NCI-H1694 treated with DMSO at 0.1 percent for 48 hours (cell line): ENCODE results near the gene CREB3L2.

Source experiments
- DNase-seq: peaks from one replicate; lab custom pipeline; 2025; lab: John Stamatoyannopoulos, UW

The CREB3L2 gene

DNA sequence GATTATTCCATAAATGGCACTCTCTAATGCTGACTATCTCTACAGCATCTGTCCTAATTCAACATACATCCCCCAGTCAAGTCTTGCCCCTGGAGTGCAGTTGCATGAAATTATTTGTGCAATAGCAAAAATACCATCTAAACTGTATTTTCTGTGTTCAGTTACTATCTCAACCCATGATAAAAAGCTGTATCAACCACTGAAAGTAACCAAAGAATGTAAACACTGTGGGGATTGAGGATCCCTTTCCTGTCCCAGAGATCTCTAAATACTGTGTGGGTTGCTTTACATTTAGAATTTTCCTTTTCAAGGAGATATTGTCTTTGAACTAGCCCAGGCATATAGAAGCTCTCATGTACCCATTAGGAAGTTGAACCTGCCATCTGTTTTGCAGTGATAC is 131.2 kb downstream of the CREB3L2 start:
- no peak for DNase-seq

DNA sequence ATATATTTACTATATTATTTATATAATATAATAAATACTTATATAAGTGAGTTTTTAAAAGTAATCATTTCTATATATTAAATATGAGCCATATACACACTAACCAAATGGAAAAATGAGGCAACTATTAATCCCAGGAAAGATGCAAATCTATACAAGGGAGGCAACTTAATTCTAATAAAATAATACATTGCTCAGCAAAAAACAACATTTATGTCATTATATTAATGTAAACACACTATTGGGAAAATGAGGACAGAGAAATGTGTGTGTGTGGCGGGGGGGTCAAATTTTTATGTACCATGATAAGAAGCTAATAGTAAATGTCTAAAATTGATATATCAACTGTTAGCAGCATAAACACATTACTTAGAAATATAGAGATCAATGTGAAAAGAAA is 131.8 kb downstream of the CREB3L2 start:
- DNase-seq: no peak

DNA sequence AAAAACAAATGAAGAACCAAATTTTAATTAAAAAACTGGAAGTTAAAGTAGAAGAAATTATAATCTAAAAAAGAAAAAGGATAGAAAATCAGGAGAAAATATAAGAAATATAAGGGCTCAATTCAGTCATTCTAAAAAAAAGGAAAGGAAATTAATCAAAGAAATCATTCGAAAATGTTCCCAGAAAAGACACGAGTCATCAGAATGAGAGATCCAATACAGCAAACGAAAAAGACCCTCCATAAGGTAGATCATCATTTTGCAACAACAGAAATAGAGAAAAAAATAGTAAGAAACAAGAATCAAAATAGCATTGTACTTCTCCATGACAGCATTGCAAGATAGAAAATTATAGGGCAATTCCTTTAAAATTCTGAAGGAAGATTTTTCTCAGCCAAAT is 132.6 kb downstream of the CREB3L2 start:
- no peak for DNase-seq

DNA sequence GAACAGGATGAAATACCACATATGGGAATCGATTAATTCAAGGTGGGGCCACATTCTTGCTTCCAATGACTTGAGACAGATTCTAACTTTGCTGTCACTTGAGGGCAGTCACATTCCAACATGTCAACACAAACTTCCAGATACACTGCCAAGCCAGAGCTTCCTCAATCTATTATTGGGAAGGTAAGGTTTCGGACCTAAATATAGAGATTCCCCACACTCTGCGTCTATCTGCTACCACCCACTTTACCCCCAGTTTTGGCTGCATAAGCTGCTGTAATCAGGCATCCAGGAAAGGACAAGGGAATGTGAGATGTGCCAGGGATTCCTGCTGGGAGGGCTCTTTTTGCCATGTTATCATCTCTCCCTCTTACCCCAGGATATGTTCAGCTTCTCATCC is 134.6 kb downstream of the CREB3L2 start:
- DNase-seq: no peak

GRCh38 chr7:137865764-137866163 is 136.1 kb downstream of the CREB3L2 start:
- no peak for DNase-seq

GRCh38 chr7:137862964-137863363 is 138.9 kb downstream of the CREB3L2 start:
- no peak for DNase-seq

- no peak for DNase-seq
Observed at GRCh38 chr7:137862358-137862757, 139.5 kb downstream of the CREB3L2 start.

DNA sequence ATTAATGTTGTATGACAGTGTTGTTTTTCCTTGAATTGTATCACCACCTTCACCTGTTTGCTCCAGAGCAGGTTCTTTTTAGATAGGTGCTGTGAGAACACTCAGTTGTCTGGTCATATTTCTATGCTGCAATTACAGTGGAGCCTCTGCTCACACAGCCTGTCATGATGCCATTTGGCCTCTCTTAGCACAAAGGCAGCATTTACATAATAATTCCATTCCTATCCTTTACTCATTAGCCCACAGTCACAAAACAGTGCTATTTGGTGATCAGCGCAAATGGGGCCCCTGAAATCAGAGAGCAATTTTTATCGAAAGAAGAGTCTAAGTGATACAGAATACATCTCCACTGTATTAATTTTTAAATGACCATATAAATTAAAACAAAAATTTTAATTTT is 141.3 kb downstream of the CREB3L2 start:
- no peak for DNase-seq

DNA sequence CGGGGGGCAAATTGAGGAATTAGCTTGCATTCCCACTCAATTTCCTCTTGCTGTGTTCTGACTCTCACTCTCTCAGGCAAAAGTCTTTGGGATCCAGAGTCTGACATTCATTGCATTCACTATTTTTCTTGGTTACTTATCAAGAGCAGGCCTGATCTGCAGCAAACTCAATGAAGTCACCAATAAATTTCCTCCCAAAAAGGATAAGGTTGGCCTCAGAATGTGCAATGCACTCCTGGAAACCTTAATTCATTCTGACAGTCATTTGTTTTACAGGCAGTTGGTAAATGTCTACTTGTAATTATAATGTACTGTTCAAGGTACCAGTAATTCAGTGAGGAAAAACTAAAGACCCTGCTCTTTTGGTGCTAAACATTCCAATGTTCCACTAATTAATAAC is 148.8 kb downstream of the CREB3L2 start:
- DNase-seq: no peak

- no peak for DNase-seq
Observed at GRCh38 chr7:137852108-137852507, 149.8 kb downstream of the CREB3L2 start.

- DNase-seq: no peak
Observed at GRCh38 chr7:137850972-137851945, 150.6 kb downstream of the CREB3L2 start.

- no peak for DNase-seq
Observed at GRCh38 chr7:137850571-137850970, 151.3 kb downstream of the CREB3L2 start.

- no peak for DNase-seq
Observed at GRCh38 chr7:137848095-137848494, 153.8 kb downstream of the CREB3L2 start.

DNA sequence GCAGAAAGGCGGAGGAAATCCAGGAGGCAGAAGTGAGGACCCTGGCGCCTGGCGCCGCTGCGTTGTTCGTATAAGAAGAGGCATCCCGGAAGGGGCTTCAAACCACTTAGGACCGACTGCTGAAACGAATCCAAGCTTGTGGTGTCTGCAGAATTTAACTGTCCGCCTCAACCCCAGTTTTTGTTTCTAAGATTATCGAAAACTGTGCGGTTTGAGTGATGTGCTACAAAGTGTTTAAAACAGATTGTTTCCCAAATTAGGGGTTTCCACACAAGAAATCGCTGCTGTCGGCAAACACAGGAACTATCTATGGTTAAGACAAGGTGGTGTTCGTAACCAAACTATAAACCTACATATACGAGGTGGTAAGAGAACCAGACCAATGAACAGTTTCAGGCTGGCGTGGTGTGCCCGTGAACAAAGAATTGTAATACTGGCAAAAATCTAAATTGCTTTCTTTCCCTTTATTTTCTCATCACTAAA is 154.3 kb downstream of the CREB3L2 start:
- DNase-seq: no peak

DNA sequence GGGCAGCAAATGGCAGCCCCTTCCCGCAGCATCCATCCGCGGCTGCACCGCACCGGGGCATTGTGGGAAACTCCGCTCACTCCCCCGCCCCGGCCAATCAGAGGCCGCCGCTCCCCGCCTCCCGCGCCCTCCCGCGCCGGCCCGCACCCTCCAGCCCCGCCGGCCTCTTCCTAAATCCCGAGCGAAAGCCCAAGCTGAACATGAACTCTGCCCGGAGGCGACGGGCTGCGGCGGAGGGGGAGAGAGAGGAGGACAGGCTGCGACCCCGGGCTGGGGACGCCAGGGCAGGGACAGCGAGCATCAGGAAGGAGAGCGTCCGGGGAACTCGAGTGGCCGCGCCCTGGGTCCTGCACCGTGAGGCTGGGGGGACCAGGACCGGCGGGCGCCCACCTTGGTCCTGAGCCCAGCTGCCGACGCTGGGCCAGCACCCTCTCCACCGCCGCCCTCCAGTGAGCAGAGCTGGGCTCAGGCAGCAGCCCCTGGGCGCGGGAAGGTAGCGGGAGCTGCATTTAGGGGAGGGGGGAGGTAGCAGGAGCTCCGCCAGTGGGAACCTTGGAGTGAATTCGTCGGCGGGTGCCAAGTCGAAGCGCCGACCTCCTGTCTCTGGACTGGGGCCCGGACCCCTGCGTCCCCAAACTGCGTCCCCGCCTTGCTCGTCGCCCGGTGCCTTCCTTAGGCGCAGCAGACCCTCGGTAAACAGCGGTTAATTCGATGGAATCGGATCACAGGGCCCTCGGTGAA is 154.9 kb downstream of the CREB3L2 start, which contains the start of gene DGKI:
Gene DGKI, minus strand, starts transcription at position 148 of the 741 bp plus-strand sequence.
- no peak for DNase-seq

- no peak for DNase-seq
Observed at GRCh38 chr7:137846549-137846826, 155.4 kb downstream of the CREB3L2 start.

GRCh38 chr7:137844677-137845425 is 157.0 kb downstream of the CREB3L2 start:
- no peak for DNase-seq

DNA sequence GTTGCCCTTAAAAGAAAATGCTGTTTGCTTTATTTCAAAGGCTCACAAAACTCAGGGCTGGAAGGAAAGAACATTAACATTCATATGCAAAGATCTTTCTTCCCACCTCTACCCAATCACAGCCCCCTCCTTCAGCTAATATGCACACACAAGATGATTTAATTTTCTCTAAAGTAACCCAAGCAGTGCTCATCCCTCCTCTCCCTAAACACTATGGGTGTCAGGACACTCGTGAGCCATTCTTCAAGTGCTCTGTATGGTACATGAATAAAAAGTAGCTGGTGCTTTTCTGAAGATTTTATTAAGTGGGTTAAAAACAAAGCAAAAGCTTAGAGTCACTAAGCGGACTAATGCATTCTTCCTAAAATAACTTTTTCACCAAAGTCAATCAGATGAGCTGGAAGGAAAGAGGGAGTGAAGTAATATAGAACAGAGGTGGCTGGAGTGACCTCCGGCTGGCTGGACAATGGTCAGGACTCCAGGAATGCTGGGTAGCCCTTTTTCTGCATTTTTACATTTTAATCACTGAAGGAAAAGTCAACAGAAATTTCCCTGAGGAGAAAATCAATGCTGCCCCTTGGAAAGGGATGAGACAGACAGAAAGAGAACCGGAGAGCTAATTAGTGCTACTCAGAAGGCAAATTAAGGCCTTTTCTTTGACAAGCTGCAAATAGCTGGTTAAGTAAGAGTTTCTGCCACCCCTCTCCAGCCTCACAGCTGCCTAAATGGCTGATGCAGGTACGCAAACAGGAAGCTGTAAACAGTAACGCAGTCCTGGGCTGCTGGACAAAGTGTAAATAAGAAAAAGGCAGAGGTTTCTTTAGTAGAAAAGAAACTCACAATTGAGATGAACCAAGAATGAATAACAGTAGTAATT is 161.7 kb downstream of the CREB3L2 start:
- DNase-seq: no peak

GRCh38 chr7:137838706-137839315 is 163.1 kb downstream of the CREB3L2 start:
- no peak for DNase-seq

- DNase-seq: no peak
Observed at GRCh38 chr7:137836541-137836940, 165.3 kb downstream of the CREB3L2 start.

DNA sequence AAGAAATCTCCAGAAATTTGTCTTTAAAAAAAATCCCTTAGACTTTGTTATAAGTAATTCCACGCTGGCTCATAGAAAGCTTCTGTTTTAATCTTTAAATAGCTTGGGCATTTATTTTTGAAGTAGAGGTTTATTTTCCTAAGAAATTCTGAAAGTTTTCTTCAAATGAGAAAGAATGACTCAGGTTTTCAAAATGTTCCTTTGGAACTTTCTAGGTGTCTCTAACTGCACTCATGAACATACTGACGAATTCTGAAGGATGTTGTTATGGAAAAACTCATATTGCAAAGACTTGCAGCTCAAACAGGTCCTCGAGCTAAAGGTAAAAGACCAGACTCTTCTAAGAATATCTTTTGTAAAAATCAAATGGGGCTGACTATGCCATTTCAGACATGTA is 165.8 kb downstream of the CREB3L2 start:
- no peak for DNase-seq
